CD4-positive, alpha-beta T cell treated with Interleukin-15 for 1 hour (primary cell): ENCODE data around the gene LRRIQ1.
"Not testable (repeated sequence)": the region's sequence is repeated elsewhere in the genome, so short reads cannot be mapped to it uniquely, and the experiment has no call there.

Experiments used
- DNase-seq: peaks from one replicate; pipeline ENCODE4 v3.0.0-alpha.2; 2020

LRRIQ1 gene

DNA sequence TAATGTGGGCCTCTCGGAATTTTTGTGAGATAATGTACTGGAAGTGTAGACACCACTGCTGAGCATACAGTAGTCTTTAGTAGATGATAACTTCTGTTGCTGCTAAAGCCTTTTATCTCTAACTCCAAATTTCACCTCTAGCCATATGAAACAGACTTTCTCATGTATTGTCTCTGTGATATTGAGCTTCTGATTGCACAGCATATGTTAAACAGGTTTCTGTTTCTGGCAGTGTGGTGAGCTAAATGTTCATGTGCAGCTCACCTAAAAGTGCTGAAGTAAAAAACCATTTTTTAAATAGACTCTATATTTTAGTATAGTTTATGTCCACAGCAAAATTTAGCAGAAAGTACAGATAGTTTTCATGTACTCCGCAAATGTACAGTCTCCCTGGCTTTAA, 154.6 kb downstream of the LRRIQ1 start:
- no peak for DNase-seq

GRCh38 chr12:85203809-85204208, 167.7 kb downstream of the LRRIQ1 start:
- not testable (repeated sequence) for DNase-seq

DNA sequence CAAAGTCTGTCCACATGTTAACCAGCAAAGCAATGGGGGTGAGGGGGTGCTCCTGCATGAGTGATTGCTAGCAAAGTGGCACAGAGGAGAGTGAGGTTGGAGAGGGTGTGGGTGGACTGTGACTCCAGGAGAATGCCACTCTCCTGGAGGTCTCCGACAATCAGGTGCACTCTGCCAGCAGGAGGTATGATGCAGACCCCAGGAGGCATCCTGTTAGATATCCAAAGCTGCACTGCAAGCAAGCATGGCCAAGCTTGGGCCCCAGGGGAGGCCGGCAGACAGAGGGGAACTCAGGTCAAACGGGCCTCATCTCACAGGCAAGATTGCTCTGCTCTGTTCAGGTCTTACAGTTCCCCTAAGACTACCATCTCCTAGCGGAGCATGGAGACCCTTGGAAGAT, 170.4 kb downstream of the LRRIQ1 start:
- no peak for DNase-seq

DNA sequence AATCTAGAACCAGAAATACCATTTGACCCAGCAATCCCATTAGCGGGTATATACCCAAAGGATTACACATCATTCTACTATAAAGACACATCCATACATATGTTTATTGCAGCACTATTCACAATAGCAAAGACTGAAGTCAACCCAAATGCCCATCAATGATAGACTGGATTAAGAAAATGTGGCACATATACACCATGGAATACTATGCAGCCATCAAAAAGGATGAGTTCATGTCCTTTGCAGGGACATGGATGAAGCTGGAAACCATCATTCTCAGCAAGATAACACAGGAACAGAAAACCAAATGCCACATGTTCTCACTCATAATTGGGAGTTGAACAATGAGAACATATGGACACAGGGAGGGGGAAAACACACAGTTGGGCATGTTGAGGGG, 188.2 kb downstream of the LRRIQ1 start:
- DNase-seq, result not testable (repeated sequence)

DNA sequence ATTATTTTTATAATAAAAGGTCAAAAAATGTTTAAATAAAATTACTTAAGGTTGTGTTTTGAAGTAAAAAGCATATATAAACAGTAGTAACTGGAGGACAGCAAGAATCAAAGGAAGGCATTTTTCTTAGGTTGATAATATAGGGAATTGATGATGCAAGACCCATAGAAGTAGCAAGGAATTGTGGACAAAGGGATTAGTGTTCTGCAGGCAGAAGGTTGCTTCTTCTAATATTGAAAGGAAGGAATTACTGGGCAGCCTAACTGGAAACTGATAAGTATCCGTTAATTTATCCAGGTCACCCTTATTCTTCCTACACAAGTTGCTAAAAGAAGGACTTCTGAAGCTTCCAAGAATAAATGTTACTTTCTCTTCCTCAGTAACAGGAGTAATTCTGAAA, 189.3 kb downstream of the LRRIQ1 start:
- no peak for DNase-seq

- DNase-seq, result no peak
Observed at GRCh38 chr12:85237327-85237726, 201.2 kb downstream of the LRRIQ1 start.

GRCh38 chr12:85244561-85244960, 208.4 kb downstream of the LRRIQ1 start:
- no peak for DNase-seq

DNA sequence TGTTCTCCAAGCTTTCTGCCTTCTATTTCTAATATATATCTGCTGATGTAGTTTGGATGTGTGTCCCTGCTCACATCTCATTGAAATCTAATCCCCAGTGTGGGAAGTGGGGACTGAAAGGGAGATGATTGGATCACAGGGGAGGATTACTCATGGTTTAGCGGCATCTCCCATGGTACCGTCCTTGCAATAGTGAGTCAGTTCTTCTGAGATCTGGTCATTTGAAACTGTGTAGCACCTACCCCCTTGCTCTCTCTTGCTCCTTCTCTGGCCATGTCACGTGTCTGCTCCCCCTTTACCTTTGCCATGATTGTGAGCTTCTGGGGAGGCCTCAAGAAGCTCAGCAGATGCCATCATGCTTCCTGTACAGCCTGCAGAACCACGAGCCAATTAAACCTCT, 217.7 kb downstream of the LRRIQ1 start:
- DNase-seq, result no peak

GRCh38 chr12:85257671-85258070, 221.5 kb downstream of the LRRIQ1 start:
- DNase-seq, result no peak

GRCh38 chr12:85260447-85260846, 224.3 kb downstream of the LRRIQ1 start:
- no peak for DNase-seq

- no peak for DNase-seq
Observed at GRCh38 chr12:85260896-85261295, 224.7 kb downstream of the LRRIQ1 start.

GRCh38 chr12:85266356-85266755, 230.2 kb downstream of the LRRIQ1 start:
- no peak for DNase-seq

DNA sequence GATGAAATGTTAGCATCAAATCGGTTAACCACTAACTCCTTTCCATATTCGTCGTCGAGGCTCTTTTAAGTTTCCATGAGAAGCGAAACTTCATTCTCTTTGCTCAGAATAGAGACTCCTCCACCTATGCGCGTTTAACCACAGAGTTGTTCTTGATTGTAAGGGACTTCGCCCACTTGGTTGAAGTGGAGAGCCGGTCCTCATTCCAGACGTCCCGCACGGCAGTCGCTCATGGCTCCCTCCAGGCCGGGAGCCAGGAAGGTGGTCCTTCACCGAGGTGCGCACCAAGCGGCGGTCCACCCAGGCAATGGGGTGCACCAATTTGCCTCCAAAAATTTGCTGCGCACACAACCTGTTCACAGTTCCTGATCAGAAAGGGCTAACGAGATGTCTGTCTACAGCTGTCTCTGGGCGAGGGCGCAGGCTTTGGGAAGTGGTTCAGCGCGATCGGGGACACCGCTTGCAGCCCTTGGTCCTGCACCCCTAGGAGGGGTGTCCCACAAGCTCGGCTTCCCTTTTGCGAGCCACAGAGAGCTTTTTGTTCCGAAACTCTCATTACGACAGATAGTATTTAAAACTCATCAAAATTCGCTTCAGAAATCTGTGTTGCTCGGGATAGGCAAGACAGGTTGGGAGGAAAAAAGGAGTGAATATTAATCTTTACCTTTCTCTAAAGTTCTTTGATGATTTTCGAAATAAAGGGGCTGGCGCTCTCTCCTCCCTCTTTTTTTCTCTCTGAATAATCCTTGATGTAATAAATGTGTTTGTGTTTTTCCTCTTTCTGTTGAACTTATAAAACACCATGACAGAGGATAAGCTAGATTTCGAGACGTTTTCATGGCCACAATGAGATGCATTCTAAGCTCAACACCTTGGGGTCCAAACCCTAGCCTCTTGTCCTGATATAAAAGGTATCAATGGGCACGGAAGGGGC, 237.5 kb downstream of the LRRIQ1 start:
- no peak for DNase-seq

GRCh38 chr12:85274315-85274651, 238.1 kb downstream of the LRRIQ1 start:
- DNase-seq, result no peak

GRCh38 chr12:85275374-85275773, 239.2 kb downstream of the LRRIQ1 start:
- DNase-seq, result no peak

- no peak for DNase-seq
Observed at GRCh38 chr12:85277191-85277590, 241.0 kb downstream of the LRRIQ1 start.

GRCh38 chr12:85277900-85278597, 241.9 kb downstream of the LRRIQ1 start:
- DNase-seq, result no peak

GRCh38 chr12:85278598-85279448, 242.7 kb downstream of the LRRIQ1 start:
- DNase-seq, result no peak

DNA sequence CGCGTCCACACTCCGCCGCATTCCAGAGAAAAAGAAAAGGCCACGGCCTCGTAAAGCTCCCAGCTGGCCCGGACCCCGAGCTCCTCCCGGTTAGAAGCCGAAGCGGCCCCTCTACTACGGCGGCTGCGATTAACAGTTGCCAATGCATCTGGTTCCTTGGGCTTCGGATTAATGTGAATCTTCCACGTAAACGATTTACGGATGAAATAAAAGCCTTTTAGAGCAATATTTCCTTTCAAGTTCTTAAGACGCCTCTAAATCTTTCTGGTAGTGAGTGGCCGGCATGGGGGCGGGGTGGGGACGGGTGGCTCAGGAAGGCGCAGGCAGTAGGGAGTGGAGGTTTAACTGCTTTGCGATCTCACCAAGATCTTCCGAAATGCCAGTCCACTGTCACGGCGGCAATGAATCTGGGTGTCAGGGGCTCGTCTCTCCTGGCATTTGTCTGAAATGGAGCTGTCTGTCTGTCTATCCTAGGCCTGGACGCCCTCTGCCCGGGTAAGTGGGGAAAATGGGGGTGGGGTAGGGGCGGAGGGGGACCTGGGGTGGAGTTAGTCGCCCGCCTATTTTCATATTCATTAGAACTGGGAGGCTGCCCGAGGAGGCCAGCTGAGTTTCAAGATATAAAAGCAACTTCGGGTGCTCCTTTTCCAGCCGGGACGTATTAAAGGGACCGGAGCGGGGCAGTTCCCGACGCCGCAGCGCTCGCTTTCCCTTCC, 243.5 kb downstream of the LRRIQ1 start:
- no peak for DNase-seq

DNA sequence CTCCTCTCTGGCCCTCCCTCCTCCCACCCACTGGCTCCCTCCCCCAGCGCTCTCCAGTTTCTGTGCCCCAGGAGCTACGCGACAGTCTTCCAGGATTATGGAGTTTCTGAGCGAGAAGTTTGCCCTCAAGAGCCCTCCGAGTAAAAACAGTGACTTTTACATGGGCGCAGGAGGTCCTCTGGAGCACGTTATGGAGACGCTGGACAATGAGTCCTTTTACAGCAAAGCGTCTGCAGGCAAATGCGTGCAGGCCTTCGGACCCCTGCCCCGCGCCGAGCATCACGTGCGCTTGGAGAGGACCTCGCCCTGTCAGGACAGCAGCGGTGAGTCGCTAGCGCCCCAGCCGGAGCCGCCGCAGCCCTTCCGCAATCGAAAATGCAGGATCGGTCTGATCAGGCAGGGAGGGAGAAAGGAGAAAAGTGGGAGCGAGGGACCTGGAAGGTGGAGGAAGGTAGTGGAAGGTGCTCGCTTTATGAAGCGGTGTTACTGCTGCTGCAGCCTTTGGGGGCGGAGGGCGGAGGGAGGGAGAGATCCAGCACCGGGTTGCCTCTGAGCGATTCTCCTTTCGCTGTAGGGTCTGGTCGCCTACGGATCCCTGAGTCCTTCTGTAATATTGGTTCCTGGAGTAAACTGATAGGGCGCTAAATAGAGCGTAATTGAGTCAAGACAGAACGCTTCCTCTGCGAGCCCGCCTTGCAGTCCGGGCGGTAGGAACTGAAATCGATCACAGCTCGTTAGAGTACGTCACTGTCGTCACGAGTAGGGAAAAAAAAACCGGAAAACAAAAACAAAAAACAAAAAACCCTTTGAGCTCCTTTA, 244.2 kb downstream of the LRRIQ1 start, which contains the start of gene ALX1:
ALX1 (plus strand) TSS at position 56 of the 819 bp plus-strand sequence; CDS start at position 98, 42 bp downstream.
- DNase-seq, result no peak

GRCh38 chr12:85280984-85281630, 245.0 kb downstream of the LRRIQ1 start:
- no peak for DNase-seq
